GM23248 (cell line): ENCODE data around the gene ARHGAP26.

Experiments
- EZH2 ChIP-seq: fragments of 200-600 bp; sonication (generic); IDR thresholded peaks from 2 replicates; pipeline ENCODE4 v1.6.1; 2018; ENCODE audit warnings: antibody characterized with exemption, mild to moderate bottlenecking; ENCODE audit not compliant: insufficient read depth, poor library complexity, severe bottlenecking
- EZH2phosphoT487 ChIP-seq: fragments of 200-600 bp; sonication (generic); IDR thresholded peaks from 2 replicates; pipeline ENCODE4 v1.6.1; 2018; ENCODE audit warnings: antibody characterized with exemption, moderate library complexity, mild to moderate bottlenecking, low read depth; ENCODE audit not compliant: insufficient read depth

DNA sequence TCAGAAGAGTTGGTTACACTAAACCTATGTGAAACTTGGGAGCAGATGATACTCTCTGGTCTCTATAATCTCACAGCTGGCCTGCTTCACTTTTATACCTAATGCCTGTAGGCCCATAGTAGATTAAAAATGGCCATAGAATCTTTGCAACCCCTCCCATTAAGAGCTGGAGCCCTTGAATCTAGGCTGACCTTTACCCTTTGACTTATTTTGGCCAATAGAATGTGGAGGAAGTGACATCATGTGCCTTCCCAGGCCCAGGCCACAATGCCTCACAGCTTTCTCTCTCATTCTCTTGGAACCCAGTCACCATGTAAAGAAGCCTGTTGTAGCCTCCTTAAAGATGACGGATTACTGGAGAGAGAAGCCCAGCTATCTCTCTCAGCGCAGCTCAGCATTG lies 382.3 kb downstream of the ARHGAP26 start:
- TF ChIP-seq EZH2phosphoT487 (no peak), EZH2 (no peak)
